Measurements from ENCODE around the gene SFMBT2.

SFMBT2 gene

DNA sequence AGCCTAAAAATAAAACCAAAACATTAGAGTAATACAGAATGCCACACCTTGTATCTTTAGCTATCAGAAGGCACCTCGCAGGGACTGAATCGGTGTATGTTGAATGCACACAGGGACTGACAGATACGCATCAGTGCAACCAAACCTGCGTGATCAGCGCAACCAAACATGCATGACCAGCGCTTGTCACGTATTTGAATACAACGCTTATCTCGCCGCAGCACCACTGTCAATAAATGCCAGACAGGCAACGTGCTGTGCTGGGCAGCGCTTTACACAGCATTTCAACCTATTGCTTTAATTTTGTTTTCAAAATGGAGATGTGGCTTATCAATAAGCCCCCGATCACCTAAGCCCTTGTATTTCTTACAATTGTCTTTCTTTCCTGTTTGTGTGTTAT, 242.4 kb downstream of the SFMBT2 start:
- no peak for TF ChIP-seq GATA3 (IDR thresholded peaks at IDR 0.05; ENCODE audit: low read depth, low read length)
- no peak for TF ChIP-seq GATA2 (IDR thresholded peaks at IDR 0.05; ENCODE audit: low read depth, low read length)

DNA sequence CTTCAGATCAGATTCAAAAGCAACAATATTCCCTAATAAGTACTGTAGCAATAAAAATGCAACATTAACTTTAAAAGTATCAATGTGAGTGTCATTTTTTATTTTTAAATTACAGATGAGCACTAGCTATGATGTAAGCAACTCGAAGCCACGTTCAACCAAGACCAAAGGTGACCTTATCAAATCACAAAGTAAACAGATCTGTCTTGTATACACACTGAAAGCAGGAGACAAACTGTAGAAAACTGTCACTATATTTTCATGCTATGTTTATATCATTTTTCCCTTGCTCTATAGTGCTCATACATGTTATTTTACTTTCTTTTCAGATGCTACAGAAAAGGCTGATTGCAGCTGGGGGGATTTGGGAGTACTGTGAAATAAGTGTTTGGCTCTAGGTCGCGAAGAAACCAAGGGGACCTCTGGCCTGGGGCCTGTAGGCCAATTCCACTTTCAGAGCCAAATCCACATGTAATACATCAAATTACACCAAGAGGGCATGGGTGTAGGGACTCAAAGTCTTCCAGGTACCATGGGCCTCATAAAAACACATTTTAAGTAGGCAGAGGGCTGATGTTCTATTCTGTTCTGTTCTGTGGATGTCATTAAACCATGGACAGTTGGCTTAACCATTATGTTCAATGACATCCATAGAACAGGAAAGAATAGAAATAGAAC, 245.2 kb downstream of the SFMBT2 start:
- TF ChIP-seq GATA3 (IDR thresholded peaks at IDR 0.05; ENCODE audit: low read depth, low read length) = no peak
- TF ChIP-seq GATA2 (IDR thresholded peaks at IDR 0.05; ENCODE audit: low read depth, low read length) = no peak

DNA sequence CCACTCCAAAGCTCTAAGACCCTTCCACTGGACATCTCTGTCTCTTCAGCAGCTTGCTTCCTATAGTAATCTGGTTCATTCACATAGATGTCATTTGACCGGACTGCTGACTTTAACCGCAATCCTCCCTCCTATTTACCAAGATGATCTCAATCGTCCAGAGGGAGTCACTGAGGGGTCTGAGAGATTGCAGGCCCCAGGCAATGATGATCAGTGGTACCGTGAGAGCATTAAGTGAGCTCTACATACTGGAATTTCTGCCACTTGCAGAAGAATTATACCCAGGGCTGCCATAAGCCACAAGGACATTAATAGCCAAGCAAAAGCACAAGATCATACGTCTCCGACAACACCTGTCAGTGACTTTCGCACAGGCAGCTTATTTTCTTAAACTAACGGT, 245.9 kb downstream of the SFMBT2 start:
- TF ChIP-seq GATA3 (IDR thresholded peaks at IDR 0.05; ENCODE audit: low read depth, low read length) = no peak
- TF ChIP-seq GATA2 (IDR thresholded peaks at IDR 0.05; ENCODE audit: low read depth, low read length) = no peak

DNA sequence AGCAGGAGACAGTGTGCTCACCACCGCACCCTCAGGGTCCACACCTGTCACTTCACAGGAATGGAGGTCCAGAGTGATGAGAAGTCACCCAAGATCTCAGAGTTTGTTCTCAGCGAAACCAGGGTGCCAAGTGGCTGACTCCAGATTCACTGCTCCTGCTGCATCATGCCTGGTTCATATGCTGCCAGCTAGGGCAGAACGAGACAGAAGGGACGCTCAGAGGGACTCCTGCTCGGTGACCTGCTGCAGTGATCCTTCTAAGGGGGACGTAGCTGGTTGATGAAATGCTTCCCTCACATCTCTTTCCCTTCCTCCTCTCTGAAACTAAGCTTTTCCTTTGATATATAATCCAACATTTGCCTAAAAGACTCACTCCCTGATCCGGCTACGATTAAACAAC, 248.5 kb downstream of the SFMBT2 start:
- TF ChIP-seq GATA3 (IDR thresholded peaks at IDR 0.05; ENCODE audit: low read depth, low read length) = no peak
- TF ChIP-seq GATA2 (IDR thresholded peaks at IDR 0.05; ENCODE audit: low read depth, low read length) = no peak

DNA sequence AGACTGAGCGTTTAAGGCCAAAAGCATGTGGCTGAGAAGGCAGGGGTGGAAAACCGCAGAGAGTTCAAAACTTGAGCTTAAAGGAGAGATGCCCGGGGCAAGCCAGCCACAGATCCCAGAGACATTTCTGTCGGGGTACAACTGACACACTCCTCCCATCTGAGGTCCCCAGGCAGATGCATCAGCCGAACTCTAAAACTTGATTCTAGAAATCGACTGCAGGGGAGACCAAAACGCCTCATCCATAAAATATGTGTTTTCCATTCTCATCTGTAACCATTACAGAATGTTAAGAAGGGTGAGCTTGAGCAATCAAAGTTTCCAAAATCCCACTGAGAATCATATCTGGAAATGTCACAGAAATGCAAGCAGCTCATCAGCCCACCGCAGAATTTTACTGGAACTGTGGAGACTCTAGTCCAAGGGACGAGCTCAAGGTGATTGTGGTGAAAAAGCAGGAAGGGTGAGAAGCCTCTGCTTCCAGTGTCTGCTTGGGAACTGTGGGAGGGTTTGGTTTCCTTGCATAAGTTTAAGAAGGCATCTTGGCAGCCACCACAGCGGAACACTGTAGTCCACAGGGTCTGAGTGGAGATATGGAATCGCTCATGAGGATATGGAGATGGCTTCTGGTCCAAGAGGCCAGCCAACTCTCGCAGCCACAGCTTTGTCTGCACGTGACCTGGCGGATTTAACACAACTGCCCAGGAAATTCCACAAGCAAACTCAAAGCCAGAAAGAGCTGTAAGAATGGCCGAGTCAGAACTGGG, 249.2 kb downstream of the SFMBT2 start:
- TF ChIP-seq GATA2 (IDR thresholded peaks at IDR 0.05; ENCODE audit: low read depth, low read length) (no peak), GATA3 (IDR thresholded peaks at IDR 0.05; ENCODE audit: low read depth, low read length) (no peak)

DNA sequence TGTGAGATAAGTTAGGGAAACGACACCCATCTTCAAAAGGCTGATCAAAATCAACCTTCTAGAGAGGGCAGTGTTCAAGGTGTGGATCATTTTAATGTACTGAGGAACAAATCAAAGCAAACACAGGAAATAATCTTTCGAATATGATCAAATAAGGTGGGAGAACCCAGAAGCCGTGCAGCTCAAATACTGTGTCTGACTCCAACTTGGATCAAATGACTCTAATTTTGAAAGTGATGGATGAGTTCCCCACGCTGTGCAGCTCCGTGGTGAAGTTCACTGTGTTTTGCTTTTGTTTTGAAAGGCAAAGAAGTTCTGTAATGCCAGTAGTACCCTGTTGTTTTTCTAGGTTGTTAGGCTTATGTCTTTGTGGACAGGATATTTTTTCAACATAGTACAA, 250.9 kb downstream of the SFMBT2 start:
- TF ChIP-seq GATA2 (IDR thresholded peaks at IDR 0.05; ENCODE audit: low read depth, low read length) = no peak
- no peak for TF ChIP-seq GATA3 (IDR thresholded peaks at IDR 0.05; ENCODE audit: low read depth, low read length)

DNA sequence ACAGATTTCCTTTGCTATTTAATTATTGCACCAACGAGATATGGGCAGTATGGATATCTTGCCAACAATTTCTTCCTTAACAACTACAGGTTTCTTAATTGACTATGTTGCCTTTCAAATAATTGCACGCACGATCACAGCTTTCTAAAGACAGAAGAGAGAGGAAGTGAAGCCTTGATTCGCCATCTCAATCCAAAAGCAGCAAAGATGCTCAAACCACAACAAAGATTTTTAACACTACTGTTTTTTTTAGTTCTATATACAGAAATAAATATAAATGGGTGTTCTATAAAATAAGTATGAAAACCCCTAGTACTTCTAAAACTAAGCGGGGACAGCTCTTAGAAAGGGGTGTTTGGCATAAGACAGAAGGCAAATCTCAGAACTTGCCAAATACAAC, 251.3 kb downstream of the SFMBT2 start:
- TF ChIP-seq GATA3 (IDR thresholded peaks at IDR 0.05; ENCODE audit: low read depth, low read length) = no peak
- no peak for TF ChIP-seq GATA2 (IDR thresholded peaks at IDR 0.05; ENCODE audit: low read depth, low read length)

DNA sequence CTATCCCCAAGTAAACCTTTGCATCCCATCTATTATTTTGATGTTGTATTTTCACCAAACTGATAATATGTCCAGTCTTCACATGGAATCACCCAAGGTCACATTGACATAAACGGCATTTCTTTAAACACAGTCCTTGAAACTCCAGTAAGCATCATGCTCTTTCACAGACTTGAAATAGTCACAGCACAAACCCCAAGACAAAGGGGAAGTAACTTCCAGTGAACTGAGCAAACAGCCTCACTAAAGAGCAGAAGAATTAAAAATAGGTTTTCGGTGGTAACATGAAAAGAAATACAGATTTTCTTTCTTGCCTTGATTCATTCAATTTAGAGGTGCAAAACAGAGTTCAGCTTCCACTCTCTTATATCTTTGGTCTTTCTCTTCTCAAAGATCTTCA, 253.7 kb downstream of the SFMBT2 start:
- TF ChIP-seq GATA3 (IDR thresholded peaks at IDR 0.05; ENCODE audit: low read depth, low read length) (no peak), GATA2 (IDR thresholded peaks at IDR 0.05; ENCODE audit: low read depth, low read length) (no peak)

DNA sequence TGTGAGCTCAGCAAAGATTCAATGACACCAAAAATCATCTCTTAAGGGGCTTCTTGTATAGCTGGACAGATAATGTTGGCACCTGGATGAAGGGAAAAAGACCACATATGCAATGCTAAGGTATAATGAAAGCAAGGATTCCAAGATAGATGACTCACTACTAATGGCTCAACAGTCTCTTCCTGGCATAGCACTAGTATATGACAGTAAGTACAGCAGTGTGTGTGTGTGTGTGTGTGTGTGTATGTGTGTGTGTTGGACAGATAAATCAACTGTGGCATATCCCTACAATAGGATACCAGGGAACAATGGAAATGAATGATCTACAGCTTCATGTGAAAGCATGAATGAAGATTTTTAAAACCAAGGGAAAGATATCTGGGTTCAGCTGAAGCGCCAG, 257.1 kb downstream of the SFMBT2 start:
- TF ChIP-seq GATA3 (IDR thresholded peaks at IDR 0.05; ENCODE audit: low read depth, low read length) (no peak), GATA2 (IDR thresholded peaks at IDR 0.05; ENCODE audit: low read depth, low read length) (no peak)

DNA sequence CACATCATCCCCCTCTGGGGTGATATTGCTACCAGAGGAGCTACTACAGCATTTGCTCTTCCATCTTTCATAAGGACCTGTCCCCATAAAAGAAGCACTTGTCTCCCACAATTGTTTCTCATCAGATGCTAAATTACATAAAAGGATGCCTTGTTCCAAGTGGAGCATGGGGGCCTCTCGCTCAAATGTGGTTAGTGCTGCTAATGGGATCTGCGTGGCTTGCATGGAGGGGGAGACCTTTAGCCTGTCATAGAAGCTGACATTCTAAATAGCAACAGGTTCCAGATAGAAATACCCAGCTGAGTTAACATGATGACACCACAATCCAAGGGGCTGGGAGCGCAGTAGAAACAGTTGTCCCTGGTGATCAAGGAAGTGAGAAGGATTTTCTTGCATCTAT, 257.9 kb downstream of the SFMBT2 start:
- TF ChIP-seq GATA2 (IDR thresholded peaks at IDR 0.05; ENCODE audit: low read depth, low read length) = no peak
- TF ChIP-seq GATA3 (IDR thresholded peaks at IDR 0.05; ENCODE audit: low read depth, low read length) = no peak

DNA sequence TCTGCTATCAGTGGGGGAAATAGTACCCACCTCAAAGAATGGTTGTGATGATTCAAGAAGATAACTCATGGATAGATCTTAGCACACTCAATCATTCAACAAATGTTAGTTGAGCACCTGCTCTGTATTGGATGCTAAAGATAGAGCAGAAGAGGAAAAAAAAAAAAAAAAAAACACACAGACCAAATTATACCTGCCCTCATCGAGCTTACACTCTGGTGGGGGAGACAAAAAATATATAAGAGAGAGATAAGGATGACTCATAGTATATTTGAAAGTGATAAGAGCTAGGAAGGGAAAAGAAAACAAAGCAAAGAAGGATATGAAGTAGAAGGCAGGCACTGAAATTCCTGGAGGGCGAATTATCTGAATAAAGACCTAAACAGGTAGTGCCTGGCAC, 258.5 kb downstream of the SFMBT2 start:
- TF ChIP-seq GATA2 (IDR thresholded peaks at IDR 0.05; ENCODE audit: low read depth, low read length) = no peak
- TF ChIP-seq GATA3 (IDR thresholded peaks at IDR 0.05; ENCODE audit: low read depth, low read length) = no peak

DNA sequence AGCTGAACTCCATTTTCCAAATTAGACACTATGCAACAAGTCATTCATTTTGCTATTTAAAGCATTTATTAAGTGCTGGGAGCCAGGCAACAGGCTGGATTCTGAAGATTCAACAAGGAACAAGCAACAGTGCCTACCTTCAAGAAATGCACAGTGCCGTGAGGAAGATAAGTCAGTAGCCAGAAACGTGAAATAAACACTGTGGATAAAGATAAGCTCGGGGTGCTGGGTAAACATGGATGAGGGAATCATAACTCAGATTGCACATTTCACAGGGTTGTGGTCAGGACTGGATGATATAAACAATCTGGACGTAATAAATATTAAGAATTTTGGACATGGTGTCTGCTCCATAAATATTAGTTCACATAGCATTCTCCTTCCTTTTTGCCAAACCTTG, 259.3 kb downstream of the SFMBT2 start:
- TF ChIP-seq GATA2 (IDR thresholded peaks at IDR 0.05; ENCODE audit: low read depth, low read length) (no peak), GATA3 (IDR thresholded peaks at IDR 0.05; ENCODE audit: low read depth, low read length) (no peak)

DNA sequence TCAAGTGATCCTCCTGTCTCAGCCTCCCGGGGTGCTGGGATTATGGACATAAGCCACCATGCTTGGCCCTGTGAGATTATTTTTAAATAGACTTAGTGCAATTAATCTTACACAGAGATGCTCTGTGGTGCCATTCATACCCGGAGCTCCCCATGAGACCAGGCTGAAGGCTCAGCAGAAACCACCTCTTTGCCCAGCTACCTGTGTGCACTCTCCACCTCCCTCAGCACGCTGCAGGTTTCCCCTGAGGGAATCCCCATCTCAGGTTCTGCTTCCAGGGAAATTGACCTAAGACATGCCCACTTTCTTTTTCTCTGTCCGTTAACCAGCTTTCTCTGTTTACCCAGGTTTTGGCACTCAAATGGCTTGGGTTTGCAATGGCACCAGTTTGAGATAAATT, 260.5 kb downstream of the SFMBT2 start:
- no peak for TF ChIP-seq GATA2 (IDR thresholded peaks at IDR 0.05; ENCODE audit: low read depth, low read length)
- TF ChIP-seq GATA3 (IDR thresholded peaks at IDR 0.05; ENCODE audit: low read depth, low read length) = no peak

DNA sequence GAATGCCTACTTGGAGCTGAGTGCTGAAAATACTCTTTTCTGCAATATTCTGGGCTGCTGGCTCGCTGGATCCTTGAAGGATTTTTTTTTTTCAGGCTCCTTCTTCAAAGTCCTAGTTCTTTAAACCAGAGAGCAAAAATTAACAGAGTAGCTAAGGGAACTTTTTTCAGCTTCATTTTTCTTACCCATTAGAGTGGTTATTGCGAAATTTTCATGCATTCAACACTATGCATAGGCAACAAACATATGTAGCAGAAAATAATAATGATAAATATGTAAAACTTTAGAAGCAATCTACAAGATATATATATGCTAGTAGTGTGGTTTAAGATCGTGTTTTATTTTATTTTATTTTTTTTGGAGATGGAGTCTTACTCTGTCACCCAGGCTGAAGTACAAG, 264.6 kb downstream of the SFMBT2 start:
- TF ChIP-seq GATA2 (IDR thresholded peaks at IDR 0.05; ENCODE audit: low read depth, low read length) = no peak
- TF ChIP-seq GATA3 (IDR thresholded peaks at IDR 0.05; ENCODE audit: low read depth, low read length) = no peak

DNA sequence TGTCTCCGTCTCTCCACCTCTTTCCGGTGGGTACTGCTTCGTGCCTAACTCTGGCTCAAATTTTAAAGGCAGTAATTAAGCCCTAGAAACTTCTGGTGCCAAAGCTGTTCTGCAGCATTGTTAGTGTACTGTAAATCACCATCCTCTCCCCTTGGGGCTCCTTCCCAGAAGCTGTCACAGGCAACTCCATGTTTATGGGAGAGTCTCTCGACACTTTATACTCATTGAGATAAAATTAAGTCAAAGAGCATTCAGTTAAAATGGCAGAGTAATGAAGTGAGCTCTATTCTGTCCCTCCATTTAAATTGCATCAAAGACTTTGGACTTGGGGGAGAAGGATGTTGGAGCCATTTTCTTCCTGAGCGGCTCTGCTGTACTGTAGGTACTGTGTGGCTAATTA, 274.8 kb downstream of the SFMBT2 start:
- TF ChIP-seq GATA2 (IDR thresholded peaks at IDR 0.05; ENCODE audit: low read depth, low read length) (no peak), GATA3 (IDR thresholded peaks at IDR 0.05; ENCODE audit: low read depth, low read length) (no peak)
